SKM-1 treated with dmso at 0.1 percent for 144 hours (cell line): ENCODE measurements around the gene HTT.
A peak's percentile ranks its signal among the peaks of the same experiment; 100 is the strongest.

Source experiments
- DNase-seq: peaks from one replicate; lab custom pipeline; 2025; ENCODE audit not compliant: unreplicated experiment; lab: John Stamatoyannopoulos, UW

The HTT gene

GRCh38 chr4:3074078-3074845, at the start of gene HTT, which contains the start of gene HTT-AS:
TSS of gene HTT (plus strand) at chr4:3074681. CDS start at chr4:3074826, 145 bp downstream.
TSS of gene HTT-AS (minus strand) at chr4:3074538.
- DNase-seq: peak; percentile 91

DNA sequence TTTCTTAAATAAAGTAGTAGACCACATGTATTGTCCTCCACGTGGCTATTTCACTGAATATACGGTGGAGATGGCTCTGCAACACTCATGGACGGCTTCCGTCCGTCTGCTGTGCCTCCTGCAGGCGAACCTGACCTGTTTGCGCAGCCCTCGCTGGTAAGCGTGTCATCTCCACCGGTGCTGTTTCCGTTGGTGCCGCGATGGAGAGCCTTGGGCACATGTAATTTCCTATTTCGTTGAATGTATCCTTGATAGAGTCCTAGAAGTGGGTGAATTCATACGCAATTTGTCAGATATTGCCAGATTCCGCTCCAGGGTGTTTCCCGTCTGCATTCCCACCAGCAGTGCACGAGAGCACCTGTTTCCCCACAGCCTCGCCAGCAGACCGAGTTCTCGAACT, 48.6 kb upstream of the HTT start:
- no peak for DNase-seq

DNA sequence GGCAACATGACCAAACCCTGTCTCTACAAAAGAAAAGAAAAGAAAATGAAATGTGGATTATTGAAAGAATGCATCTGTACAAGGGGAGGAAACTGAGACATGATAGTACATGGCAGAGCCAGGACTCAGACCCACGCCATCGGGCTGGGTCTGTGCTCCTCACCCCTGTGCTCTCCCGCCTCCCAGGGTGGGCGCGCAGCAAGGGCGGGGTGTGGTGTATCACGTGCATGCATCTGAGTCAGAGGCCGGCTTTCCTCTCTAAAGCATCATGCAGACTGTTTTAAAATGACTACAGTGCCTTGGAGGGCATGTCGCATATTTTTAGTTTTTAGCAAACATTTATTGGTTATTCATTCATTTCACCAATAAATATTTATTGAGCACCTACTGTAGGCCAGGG, 47.9 kb upstream of the HTT start:
- no peak for DNase-seq

- DNase-seq: no peak
Measured at GRCh38 chr4:3029464-3029863, 45.0 kb upstream of the HTT start.

GRCh38 chr4:3030566-3031356, 43.7 kb upstream of the HTT start:
- DNase-seq: no peak

DNA sequence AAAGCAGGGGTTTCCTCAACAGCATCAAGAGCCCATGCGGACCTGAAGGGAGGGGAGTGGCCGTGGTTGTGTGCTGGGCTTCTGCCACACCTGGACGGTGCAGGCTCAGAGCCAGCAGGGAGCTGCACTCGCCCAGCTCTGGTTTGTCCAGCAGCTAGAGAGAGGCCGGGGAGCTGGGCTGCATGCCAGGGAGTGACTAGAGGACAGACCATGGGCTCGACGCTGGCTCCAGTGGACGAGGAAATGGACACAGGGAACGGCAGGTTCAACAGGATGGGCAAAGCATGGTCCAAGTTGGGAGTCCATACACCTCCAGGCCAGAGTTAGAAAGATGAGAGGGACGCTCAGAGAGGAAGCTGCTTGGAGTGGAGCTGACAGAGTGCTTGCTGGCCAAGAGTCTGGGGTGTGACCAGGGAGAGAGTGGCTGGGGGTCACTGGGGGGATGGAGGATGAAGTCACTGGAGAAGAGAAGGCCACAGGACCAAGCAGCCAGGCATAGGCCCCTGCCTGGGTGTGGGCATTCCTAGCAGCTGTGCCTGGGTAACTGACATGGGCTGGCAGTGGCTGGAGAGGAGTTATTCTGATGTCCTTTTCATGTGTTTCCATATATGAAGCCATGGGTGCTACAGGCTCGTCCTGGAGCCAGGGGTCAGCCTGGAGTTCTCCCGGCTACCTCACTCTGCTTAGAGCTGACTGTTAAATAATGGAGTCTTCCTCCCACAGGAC, 43.0 kb upstream of the HTT start:
- no peak for DNase-seq

DNA sequence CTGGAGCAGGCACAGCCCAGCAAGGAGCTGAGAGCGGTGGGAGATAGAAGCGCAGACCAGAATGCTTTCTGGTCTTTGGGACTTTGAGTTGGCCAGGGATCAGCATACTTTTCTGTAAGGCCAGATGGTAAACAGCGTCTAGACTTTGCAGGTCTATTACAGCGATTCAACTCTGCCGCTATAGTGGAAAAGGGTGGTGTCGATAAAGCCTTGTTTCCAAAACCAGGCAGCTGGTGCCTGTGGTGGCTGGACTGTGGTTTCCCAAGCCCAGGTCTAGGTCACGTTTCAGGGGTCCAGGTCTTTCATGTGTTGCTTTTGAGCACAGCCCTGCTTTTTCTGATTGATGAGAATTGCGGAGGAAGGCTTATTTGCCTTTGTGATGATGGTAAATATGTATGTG, 40.2 kb upstream of the HTT start:
- DNase-seq: no peak

GRCh38 chr4:3035249-3035648, 39.2 kb upstream of the HTT start:
- DNase-seq: no peak

- DNase-seq: no peak
Measured at GRCh38 chr4:3035674-3036073, 38.8 kb upstream of the HTT start.

DNA sequence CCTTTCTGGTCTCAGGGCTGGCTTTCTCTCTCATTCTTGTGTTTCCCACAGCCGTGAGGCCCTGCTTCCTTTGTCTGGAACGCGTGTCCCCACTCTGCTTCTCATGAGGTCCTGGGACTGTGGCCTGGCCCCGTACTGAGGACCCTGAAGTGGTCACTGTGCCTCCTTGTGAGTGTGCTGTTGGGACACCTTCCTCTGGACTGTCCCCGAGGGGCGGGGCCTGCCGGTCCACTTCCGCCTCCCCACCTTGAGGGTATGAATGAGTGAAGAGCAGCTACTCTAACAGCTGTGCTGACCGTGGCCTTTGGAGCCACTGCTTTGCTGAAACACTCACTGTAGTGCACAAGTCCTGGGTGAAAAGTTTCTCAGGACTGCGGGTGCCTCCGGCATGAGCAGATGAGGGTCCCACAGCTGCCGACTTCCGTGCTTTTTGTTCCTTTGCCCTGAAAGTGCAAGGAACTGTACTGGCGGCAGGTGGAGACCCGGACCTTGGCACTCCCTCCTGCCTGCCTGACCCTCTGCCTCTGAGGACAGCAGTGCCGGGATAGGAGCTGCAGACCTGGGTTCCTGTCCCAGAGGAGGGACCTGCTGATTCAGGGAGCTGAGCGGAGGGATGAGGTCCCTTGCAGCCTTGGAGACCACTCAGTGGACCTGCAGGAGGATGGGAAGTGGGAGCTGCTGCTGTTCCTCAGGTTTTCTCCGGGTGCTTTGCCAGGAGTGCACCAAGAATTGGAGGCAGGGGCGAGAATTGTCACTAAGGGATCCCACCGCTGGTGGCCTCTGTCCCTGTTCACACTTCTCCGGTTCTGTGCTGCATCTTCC, 38.1 kb upstream of the HTT start:
- no peak for DNase-seq

- DNase-seq: no peak
Measured at GRCh38 chr4:3037957-3038461, 36.5 kb upstream of the HTT start.

- no peak for DNase-seq
Measured at GRCh38 chr4:3039706-3040366, 34.6 kb upstream of the HTT start.

DNA sequence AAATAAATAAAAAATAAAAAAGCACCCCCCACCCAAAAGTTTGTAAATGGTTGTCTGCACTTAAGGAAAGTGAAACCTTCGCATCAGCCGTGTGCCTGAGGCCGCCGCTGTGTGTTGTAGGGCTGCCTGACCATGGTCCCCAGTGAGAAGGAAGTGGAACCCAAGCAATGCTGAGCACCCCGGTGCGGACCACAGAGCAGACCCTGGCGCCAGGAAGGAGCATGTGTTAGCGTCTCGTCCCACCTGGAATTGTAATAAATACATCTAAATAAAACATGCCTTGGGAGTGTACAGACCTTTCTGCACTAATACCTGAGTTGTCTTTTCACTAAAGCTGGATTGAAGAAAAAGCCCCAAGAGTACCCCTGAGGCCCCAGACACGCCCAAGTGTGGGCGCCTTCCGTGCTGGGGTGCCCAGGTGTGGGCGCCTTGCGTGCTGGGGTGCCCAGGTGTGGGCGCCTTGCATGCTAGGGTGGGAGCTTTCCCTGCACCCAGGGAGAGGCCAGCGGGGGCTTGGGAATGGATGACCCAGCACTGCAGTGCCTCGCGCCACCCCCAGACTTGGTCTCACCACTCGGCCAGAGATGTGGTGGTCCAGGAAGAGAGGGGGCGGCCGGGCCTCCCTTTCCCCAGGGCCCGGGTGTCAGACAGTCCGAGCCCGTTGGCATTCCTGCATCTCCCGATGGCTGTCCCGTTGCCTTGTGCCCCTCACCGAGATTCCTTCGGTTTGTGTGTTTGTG, 33.9 kb upstream of the HTT start:
- DNase-seq: no peak

- DNase-seq: no peak
Measured at GRCh38 chr4:3041192-3042142, 33.0 kb upstream of the HTT start.

DNA sequence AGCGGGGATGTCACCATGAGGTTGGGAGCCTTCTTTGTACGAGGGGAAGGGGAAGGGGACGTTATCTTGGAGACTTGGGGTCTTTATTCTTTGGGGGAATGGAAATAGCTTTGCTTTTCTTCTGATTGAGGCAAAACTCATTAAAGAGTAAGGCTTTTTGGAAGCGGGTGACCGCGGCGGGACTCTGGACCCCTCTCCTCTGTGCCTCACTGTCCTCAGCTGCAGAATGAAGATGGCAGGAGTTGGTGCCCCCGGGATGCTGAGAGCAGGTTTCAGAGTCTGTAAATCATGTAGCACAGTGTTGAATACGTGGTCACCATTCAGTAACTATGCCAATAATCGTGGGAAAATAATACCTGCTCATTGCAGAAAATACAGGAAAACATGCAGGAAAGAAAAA, 32.3 kb upstream of the HTT start:
- DNase-seq: no peak

DNA sequence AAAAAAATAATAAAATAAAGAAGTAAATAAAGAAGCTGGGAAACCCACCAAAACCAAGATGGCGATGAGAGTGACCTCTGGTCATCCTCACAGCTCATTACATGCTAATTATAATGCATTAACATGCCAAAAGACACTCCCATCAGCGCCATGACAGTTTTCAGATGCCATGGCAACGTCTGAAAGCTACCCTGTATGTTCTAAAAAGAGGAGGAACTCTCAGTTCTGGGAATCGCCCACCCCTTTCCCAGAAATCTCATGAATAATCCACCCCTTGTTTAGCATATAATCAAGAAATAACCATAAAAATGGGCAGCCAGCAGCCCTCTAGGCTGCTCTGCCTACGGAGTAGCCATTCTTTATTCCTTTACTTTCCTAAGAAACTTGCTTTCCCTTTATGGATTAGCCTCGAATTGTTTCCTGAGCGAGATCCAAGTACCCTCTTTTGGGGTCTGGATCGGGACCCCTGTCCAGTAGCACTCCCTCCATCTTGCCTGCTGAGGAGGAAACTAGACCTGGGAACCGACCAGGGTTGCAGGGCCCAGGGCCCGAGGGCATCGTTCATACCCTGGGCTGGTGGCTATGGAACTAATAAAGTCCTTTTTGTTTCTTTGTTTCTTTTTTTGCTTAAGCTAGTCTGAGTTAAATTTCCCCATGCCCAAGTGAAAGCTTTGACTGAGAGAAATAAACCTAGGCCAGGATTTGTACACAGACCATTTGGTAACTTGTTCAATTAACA, 31.0 kb upstream of the HTT start:
- DNase-seq: no peak
